ENCODE measurements around the gene DNASE1. TPM values are rescaled to one million over a fixed set of nuclear protein-coding genes. Genes with fewer than 3 reads are reported as not detected.

Gene DNASE1
- total RNA-seq, 1 experiment from 2014 or later = 11.0 TPM

- RAD21 ChIA-PET (ENCODE audit: low non-redundant PET in 1 of 2, low total read pairs in 2 of 2, uncharacterized antibody in 2 of 2, unreplicated experiment in 2 of 2) = no interaction called here
- peaks cover 9 to 14% of the 10 kb centered on the region in 2 experiments for H3K4me1 ChIP-seq (ENCODE audit: control insufficient read depth in 1 of 2, insufficient read depth in 2 of 2, low read length in 2 of 2)
- CTCF ChIA-PET = no interaction called here
- no peak overlapping the region for H3K27ac ChIP-seq (ENCODE audit: low read depth, low read length)
- no peaks in the 10 kb centered on the region for H3K9me2 ChIP-seq (ENCODE audit: insufficient read depth)
- H3K36me3 ChIP-seq (ENCODE audit: control insufficient read depth in 1 of 2, insufficient read depth in 2 of 2, low read length in 2 of 2) = no peaks in the 10 kb centered on the region
- no peaks in the 10 kb centered on the region for H3K27me3 ChIP-seq (ENCODE audit: insufficient read depth, low read length)
- H2AFZ ChIP-seq (ENCODE audit: low read depth, low read length, poor library complexity, severe bottlenecking) = no peak overlapping the region
- no peak overlapping the region for H3K9ac ChIP-seq (ENCODE audit: low read length)
- POLR2A ChIA-PET = no interaction called here
- H3K9me3 ChIP-seq (ENCODE audit: control insufficient read depth in 1 of 2, insufficient read depth in 1 of 2, low read depth in 1 of 2, low read length in 2 of 2) = no peaks in the 10 kb centered on the region
- no peak for DNase-seq (ENCODE audit: low read depth, low spot score)
- TF ChIP-seq ZBTB33 (IDR thresholded peaks at IDR 0.05; ENCODE audit: extremely low read depth, insufficient replicate concordance, low read length) (no peak), TCF7L2 (IDR thresholded peaks at IDR 0.05; ENCODE audit: borderline replicate concordance, extremely low read depth, insufficient read depth, insufficient read length) (no peak), ZFX (IDR thresholded peaks at IDR 0.05) (no peak), MAX (IDR thresholded peaks at IDR 0.05) (no peak)
- no peak for ATAC-seq
- H3K4me2 ChIP-seq (ENCODE audit: low read length) = no peak overlapping the region
- H3K4me3 ChIP-seq (replicated peaks in 1 of 2; ENCODE audit: low read depth in 1 of 2, low read length in 2 of 2) = no peak overlapping the region
- BruUV-seq (replicated peaks) = no TSS peak
- intact Hi-C loops (cut with micrococcal nuclease) = no loop called here
- no peaks in the 10 kb centered on the region for H4K20me1 ChIP-seq (ENCODE audit: insufficient read depth)
- H3K79me2 ChIP-seq (ENCODE audit: insufficient read depth, low read length) = peaks cover 12% of the 10 kb centered on the region
These were observed 30.8 kb upstream of the DNASE1 start for GRCh38 chr16:3623642-3624041.

DNA sequence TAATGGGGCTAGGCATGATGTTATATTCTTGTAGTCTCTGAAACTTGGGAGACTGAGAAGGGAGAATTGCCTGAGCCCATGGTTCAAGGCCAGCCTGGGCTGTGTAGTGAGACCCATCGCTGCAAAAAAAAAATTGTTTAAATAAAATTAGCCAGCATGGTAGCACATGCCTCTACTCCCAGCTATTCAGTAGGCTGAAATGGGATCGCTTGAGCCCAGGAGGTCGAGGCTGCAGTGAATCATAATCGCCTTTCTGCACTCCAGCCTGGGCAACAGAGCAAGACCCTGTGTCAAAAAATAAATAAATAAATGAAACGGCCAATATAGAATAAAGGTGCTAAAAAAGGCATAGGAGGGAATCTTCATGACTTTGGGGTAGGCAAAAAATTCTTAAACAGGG, 29.2 kb upstream of the DNASE1 start:
- Histone ChIP-seq H3K36me3 (ENCODE audit: control insufficient read depth in 1 of 2, insufficient read depth in 2 of 2, low read length in 2 of 2) (no peaks in the 10 kb centered on the region), H2AFZ (ENCODE audit: low read depth, low read length, poor library complexity, severe bottlenecking) (no peak overlapping the region), H3K4me2 (ENCODE audit: low read length) (no peak overlapping the region), H3K9me3 (ENCODE audit: control insufficient read depth in 1 of 2, insufficient read depth in 1 of 2, low read depth in 1 of 2, low read length in 2 of 2) (no peaks in the 10 kb centered on the region), H3K27me3 (ENCODE audit: insufficient read depth, low read length) (no peaks in the 10 kb centered on the region), H3K79me2 (ENCODE audit: insufficient read depth, low read length) (peaks cover 2% of the 10 kb centered on the region; the same call in 1 of the 2 replicates), H4K20me1 (ENCODE audit: insufficient read depth) (no peaks in the 10 kb centered on the region), H3K4me1 (ENCODE audit: control insufficient read depth in 1 of 2, insufficient read depth in 2 of 2, low read length in 2 of 2) (no peaks in the 10 kb centered on the region), H3K9ac (ENCODE audit: low read length) (no peak overlapping the region), H3K4me3 (replicated peaks in 1 of 2; ENCODE audit: low read depth in 1 of 2, low read length in 2 of 2) (no peak overlapping the region), H3K9me2 (ENCODE audit: insufficient read depth) (no peaks in the 10 kb centered on the region), H3K27ac (ENCODE audit: low read depth, low read length) (no peak overlapping the region)
- intact Hi-C loops (cut with micrococcal nuclease) = no loop called here
- no TSS peak for BruUV-seq (replicated peaks)
- CTCF ChIA-PET = no interaction called here
- RAD21 ChIA-PET (ENCODE audit: low non-redundant PET in 1 of 2, low total read pairs in 2 of 2, uncharacterized antibody in 2 of 2, unreplicated experiment in 2 of 2) = no interaction called here
- DNase-seq (ENCODE audit: low read depth, low spot score) (no peak), ATAC-seq (no peak)
- TF ChIP-seq EZH2 (IDR thresholded peaks at IDR 0.05) = no peak
- TF ChIP-seq, protein P1, sequence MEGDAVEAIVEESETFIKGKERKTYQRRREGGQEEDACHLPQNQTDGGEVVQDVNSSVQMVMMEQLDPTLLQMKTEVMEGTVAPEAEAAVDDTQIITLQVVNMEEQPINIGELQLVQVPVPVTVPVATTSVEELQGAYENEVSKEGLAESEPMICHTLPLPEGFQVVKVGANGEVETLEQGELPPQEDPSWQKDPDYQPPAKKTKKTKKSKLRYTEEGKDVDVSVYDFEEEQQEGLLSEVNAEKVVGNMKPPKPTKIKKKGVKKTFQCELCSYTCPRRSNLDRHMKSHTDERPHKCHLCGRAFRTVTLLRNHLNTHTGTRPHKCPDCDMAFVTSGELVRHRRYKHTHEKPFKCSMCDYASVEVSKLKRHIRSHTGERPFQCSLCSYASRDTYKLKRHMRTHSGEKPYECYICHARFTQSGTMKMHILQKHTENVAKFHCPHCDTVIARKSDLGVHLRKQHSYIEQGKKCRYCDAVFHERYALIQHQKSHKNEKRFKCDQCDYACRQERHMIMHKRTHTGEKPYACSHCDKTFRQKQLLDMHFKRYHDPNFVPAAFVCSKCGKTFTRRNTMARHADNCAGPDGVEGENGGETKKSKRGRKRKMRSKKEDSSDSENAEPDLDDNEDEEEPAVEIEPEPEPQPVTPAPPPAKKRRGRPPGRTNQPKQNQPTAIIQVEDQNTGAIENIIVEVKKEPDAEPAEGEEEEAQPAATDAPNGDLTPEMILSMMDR (IDR thresholded peaks at IDR 0.05 in 2 of 3, conservative IDR thresholded peaks at IDR 0.05 in 1 of 3; ENCODE audit: borderline replicate concordance in 1 of 3, insufficient read depth in 1 of 3, low read depth in 2 of 3, low read length in 2 of 3) = no peak
- no peak for TF ChIP-seq ZFX (IDR thresholded peaks at IDR 0.05)
- no peak for TF ChIP-seq YY1 (IDR thresholded peaks at IDR 0.05; ENCODE audit: extremely low read depth, insufficient replicate concordance, low read depth, low read length)
- no peak for TF ChIP-seq EZH2phosphoT487 (IDR thresholded peaks at IDR 0.05; ENCODE audit: borderline replicate concordance)
- TF ChIP-seq ELF1 (IDR thresholded peaks at IDR 0.05; ENCODE audit: borderline replicate concordance, low read depth) = no peak
- TF ChIP-seq SRF (IDR thresholded peaks at IDR 0.05; ENCODE audit: low read depth) = no peak
- TF ChIP-seq SP1 (IDR thresholded peaks at IDR 0.05; ENCODE audit: low read depth) = no peak
- TF ChIP-seq POLR2A (IDR thresholded peaks at IDR 0.05; ENCODE audit: borderline replicate concordance, extremely low read depth, insufficient read depth, insufficient read length) = no peak
- no peak for TF ChIP-seq RAD21 (IDR thresholded peaks at IDR 0.05; ENCODE audit: low read depth)
- no peak for TF ChIP-seq FOSL1 (IDR thresholded peaks at IDR 0.05; ENCODE audit: low read depth)
- no peak for TF ChIP-seq ZBTB33 (IDR thresholded peaks at IDR 0.05; ENCODE audit: extremely low read depth, insufficient replicate concordance, low read length)
- TF ChIP-seq MAX (IDR thresholded peaks at IDR 0.05) = no peak
- POLR2A ChIA-PET = no interaction called here

All from HCT116 (cell line).